Measurements from ENCODE around the gene MALAT1.

Gene MALAT1

DNA sequence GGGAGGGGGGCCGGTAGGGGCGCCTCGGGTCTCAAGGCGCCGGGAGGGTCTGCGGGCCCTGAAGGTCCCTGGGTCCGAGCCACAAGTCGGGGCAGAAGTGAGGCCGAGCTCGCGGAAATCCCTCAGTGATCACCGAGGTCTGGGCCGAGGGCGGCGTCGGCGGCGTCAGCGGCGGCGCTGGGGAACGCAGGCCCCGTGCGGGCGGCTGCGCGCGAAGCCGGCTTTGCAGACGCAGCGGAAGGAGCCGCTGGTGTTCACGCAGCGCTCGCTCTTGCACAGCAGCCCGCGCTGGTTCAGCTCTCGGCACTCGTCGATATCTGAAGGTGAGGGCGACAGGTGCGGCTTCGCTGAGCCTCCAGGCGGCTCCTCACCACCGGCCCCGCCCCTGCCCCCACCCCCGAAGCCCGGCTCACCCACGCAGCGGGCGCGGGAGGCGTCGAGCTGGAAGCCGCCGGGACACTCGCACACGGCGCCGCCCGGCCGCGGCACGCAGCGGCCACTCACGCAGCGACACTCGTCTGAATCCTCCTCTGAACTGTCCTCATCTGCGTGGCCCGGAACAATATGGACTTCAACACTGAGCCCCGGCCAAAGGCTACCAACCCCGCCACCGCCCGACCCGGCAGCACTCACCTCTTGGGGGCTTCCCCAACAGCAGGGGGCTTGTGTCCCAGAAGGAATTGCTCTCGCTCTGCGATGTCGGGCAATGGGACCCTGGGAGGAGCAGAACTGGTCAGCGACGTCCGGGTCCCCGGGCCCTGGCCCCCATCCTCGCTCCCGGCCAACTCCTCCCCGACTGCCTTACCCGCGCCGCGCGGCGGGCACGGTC is 40.3 kb downstream of the MALAT1 start:
- Histone ChIP-seq H3K9me3 (no peaks in the 10 kb centered on the region), H3K27ac (no peak overlapping the region), H3K36me3 (peaks cover 43% of the 10 kb centered on the region), H3K4me3 (ENCODE audit: low read depth in 1 of 2, low read length in 1 of 2) (no peak overlapping the region), H3K4me1 (ENCODE audit: control insufficient read depth in 1 of 2, insufficient read depth in 1 of 2, low read depth in 1 of 2, low read length in 1 of 2) (peaks cover 19 to 22% of the 10 kb centered on the region in 2 experiments), H3K27me3 (peaks cover 6% of the 10 kb centered on the region)
- no peak for TF ChIP-seq CTCF (IDR thresholded peaks at IDR 0.05)

DNA sequence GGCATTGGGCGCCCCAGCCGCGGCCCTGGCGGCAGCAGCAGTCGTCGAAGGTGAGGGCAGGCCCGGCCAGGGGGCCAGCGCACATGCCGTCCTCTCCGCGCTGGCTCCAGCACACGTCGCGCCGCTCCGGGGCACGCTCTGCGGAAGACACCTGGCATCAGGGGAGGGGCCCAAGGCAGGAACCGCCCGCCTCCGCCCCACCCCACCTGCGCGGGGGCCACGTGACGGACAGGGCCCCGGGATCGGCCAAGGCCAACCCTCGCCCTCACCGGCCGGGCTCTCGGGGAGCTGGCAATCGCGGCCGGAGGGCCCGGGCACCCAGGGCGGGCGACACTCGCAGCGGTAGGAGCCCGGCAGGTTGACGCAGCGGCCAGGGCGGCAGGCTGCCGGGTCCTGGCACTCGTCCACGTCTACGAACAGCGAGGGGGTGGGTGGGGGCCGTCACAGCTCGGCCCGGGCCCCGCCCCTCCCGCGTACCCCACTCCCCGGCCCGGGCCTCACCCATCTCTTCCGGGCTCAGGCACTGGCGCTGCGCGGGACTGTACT is 41.0 kb downstream of the MALAT1 start:
- Histone ChIP-seq H3K9me3 (no peaks in the 10 kb centered on the region), H3K27me3 (peaks cover 13% of the 10 kb centered on the region), H3K4me3 (ENCODE audit: low read depth in 1 of 2, low read length in 1 of 2) (peak overlapping the region; percentile 68 to 90), H3K4me1 (ENCODE audit: control insufficient read depth in 1 of 2, insufficient read depth in 1 of 2, low read depth in 1 of 2, low read length in 1 of 2) (peaks cover 19 to 22% of the 10 kb centered on the region in 2 experiments), H3K27ac (peak overlapping the region; percentile 72), H3K36me3 (peaks cover 41% of the 10 kb centered on the region)
- no peak for TF ChIP-seq CTCF (IDR thresholded peaks at IDR 0.05)

DNA sequence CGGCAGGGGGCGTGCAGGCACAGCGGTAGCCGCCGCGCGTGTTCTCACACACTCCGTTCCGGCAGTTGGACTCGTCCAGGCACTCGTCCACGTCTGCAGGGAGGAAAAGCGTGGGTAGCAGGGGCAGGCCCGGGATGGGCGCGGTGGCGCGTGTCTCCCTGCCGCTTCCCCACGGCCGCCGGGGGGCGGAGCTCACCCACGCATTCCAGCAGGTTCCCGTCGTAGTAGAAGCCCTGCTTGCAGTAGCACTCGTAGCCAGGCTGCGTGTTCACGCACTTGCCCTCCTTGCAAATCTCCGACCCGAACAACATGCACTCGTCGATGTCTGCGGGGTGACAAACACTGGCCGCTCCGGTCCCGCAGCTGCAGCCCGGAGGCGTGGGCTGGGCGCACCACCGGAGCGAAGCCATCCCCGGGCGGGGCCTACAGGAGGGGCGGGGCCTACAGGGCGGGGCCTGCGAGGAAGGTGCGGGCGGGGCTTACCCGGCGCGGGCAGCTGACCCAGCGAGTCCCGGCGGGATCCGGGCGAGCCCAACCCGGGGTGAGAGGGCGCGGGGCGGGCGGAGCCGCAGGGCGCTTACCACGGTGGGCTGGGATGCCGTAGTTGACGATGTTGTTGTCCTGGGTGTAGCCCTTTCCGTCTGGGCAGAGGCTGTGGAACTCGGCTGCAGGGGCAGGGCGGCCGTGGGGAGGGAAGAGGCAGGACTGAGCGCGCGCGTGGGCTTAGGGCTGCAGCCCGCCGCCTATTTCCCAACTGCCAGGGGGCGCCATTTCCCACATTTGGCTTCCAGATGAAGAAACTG is 41.6 kb downstream of the MALAT1 start:
- peak; percentile 75 for TF ChIP-seq CTCF (IDR thresholded peaks at IDR 0.05)
- Histone ChIP-seq H3K27me3 (peaks cover 20% of the 10 kb centered on the region), H3K9me3 (no peaks in the 10 kb centered on the region), H3K4me1 (ENCODE audit: control insufficient read depth in 1 of 2, insufficient read depth in 1 of 2, low read depth in 1 of 2, low read length in 1 of 2) (peaks cover 20 to 22% of the 10 kb centered on the region in 2 experiments), H3K27ac (peak overlapping the region; percentile 72), H3K4me3 (ENCODE audit: low read depth in 1 of 2, low read length in 1 of 2) (peak overlapping the region; percentile 68 to 90), H3K36me3 (peaks cover 34% of the 10 kb centered on the region)

DNA sequence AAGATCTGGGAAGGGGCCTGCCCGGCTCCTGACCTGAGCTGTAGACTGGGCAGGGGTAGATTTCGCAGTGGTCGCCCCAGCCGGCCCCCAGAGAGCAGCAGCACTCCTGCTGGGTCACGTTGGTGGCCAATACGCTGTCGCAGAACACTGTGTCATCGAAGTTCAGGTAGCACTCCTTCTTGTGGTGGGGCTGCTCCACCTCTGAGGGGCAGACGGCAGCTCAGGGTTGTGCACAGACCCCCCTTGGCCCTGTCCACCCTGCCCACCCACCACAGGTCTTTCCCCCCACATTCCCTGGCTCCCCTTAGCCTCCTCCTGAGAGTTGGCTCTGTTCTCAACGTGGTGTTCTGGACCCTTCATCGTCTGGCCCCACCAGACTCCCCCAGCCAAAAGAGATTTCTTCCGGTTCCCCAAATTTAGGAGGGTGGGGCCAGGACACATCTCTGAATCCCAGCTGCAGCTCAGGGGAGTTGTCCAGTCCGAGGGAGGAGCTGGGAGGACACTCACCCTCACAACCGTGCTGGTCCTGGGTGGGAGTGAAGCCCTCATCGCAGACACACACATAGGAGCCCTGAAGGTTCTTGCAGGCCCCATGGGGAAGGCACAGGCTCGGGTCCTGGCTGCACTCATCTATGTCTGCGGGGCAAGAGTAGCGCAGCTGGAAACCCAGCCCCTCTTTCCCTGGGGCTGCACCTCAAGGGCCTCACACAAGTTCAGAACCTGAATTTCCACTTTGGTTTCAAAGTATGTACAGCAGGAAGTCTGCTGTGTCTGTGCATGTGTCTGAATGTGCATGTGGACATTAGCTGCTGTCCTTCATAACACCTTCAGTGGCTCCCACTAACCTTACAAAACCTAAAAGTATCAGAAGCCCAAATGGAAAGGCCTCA is 42.5 kb downstream of the MALAT1 start:
- peaks cover 25% of the 10 kb centered on the region for H3K36me3 ChIP-seq

More for the DNA sequence above, 42.5 kb downstream of the MALAT1 start:
- Histone ChIP-seq H3K4me1 (ENCODE audit: control insufficient read depth in 1 of 2, insufficient read depth in 1 of 2, low read depth in 1 of 2, low read length in 1 of 2) (peaks cover 28 to 31% of the 10 kb centered on the region in 2 experiments), H3K27me3 (peaks cover 28% of the 10 kb centered on the region), H3K4me3 (ENCODE audit: low read depth in 1 of 2, low read length in 1 of 2) (peak overlapping the region; percentile 68 to 90), H3K27ac (peak overlapping the region; percentile 72), H3K9me3 (no peaks in the 10 kb centered on the region)
- no peak for TF ChIP-seq CTCF (IDR thresholded peaks at IDR 0.05)

Measured in neutrophil (primary cell).